HG03378 (cell line): ENCODE results near the gene PITPNM1.

Source experiments
- ATAC-seq: cut with Tn5 transposase; IDR thresholded peaks from one replicate; pipeline ENCODE4 v1.9.1; 2021; ENCODE audit warnings: mild to moderate bottlenecking, moderate library complexity; ENCODE audit not compliant: unreplicated experiment

The PITPNM1 gene

DNA sequence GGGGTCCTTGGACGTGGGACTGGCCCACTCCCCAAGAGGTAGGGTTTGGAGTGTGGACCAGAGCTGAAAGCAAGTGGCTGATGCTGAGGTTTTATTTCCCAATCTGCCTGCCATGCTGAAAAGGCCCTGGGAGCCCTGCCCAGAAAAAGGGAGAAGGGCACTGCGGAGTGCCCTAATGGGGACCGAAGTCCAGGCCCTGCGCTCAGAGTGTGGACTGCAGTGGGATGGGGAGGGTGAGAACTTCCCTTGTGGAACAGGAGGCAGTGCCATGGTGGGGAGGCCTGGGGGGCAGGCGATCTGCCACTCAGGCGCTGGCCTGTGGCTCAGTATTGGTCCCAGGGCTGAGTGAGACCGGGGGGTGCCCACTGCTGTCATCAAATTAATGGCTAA lies 56.9 kb downstream of the PITPNM1 start:
- no peak for ATAC-seq

GRCh38 chr11:67445515-67445914 lies 59.6 kb downstream of the PITPNM1 start:
- ATAC-seq: no peak

GRCh38 chr11:67442504-67443404 lies 62.4 kb downstream of the PITPNM1 start:
- no peak for ATAC-seq
